ENCODE results near the gene ELOVL2.

Gene ELOVL2

GRCh38 chr6:10964684-10965083 lies 79.4 kb downstream of the ELOVL2 start:
- ATAC-seq (replicated peaks) (peak; percentile 75 to 81), DNase-seq (no peak)
- peaks cover 4 to 10% of the 10 kb centered on the region in 2 donors for H3K9me3 Mint-ChIP-seq
- H3K4me3 Mint-ChIP-seq = no peak overlapping the region
- peaks cover 2 to 4% of the 10 kb centered on the region in 2 donors for H3K4me1 Mint-ChIP-seq
- peaks cover 23 to 27% of the 10 kb centered on the region in 2 donors for H3K27me3 Mint-ChIP-seq
- no peak overlapping the region for H3K27ac Mint-ChIP-seq
- H3K36me3 Mint-ChIP-seq = no peaks in the 10 kb centered on the region

GRCh38 chr6:10963113-10963512 lies 81.0 kb downstream of the ELOVL2 start:
- DNase-seq (no peak), ATAC-seq (replicated peaks) (no peak)
- peaks cover 4 to 10% of the 10 kb centered on the region in 2 donors for H3K9me3 Mint-ChIP-seq
- no peak overlapping the region for H3K4me3 Mint-ChIP-seq
- peaks cover 27 to 28% of the 10 kb centered on the region in 2 donors for H3K27me3 Mint-ChIP-seq
- H3K4me1 Mint-ChIP-seq = peaks cover 2 to 4% of the 10 kb centered on the region in 2 donors
- H3K27ac Mint-ChIP-seq = no peak overlapping the region
- no peaks in the 10 kb centered on the region for H3K36me3 Mint-ChIP-seq

- Mint-ChIP-seq H3K4me3 (no peak overlapping the region), H3K9me3 (peaks cover 1 to 10% of the 10 kb centered on the region in 2 donors), H3K27me3 (peaks cover 27 to 28% of the 10 kb centered on the region in 2 donors), H3K36me3 (no peaks in the 10 kb centered on the region), H3K27ac (no peak overlapping the region), H3K4me1 (peaks cover 2 to 4% of the 10 kb centered on the region in 2 donors)
- DNase-seq (no peak), ATAC-seq (replicated peaks) (no peak)
These were observed 81.4 kb downstream of the ELOVL2 start for GRCh38 chr6:10962673-10963072.

GRCh38 chr6:10961837-10962236 lies 82.3 kb downstream of the ELOVL2 start:
- H3K4me3 Mint-ChIP-seq = no peak overlapping the region
- H3K4me1 Mint-ChIP-seq = peaks cover 2 to 4% of the 10 kb centered on the region in 2 donors
- DNase-seq (no peak), ATAC-seq (replicated peaks) (no peak)
- no peaks in the 10 kb centered on the region for H3K36me3 Mint-ChIP-seq
- peaks cover 0 to 10% of the 10 kb centered on the region in 2 donors for H3K9me3 Mint-ChIP-seq
- H3K27ac Mint-ChIP-seq = no peak overlapping the region
- peaks cover 27 to 28% of the 10 kb centered on the region in 2 donors for H3K27me3 Mint-ChIP-seq

GRCh38 chr6:10960171-10960570 lies 83.9 kb downstream of the ELOVL2 start:
- Mint-ChIP-seq H3K4me1 (peaks cover 2 to 4% of the 10 kb centered on the region in 2 donors), H3K36me3 (no peaks in the 10 kb centered on the region), H3K4me3 (no peak overlapping the region), H3K9me3 (peaks cover 0 to 5% of the 10 kb centered on the region in 2 donors), H3K27me3 (peaks cover 25% of the 10 kb centered on the region in 2 donors), H3K27ac (no peak overlapping the region)
- no peak for DNase-seq
- ATAC-seq (replicated peaks) = no peak

- Mint-ChIP-seq H3K4me3 (no peak overlapping the region), H3K4me1 (peaks cover 2 to 5% of the 10 kb centered on the region in 2 donors), H3K27me3 (peaks cover 29 to 30% of the 10 kb centered on the region in 2 donors), H3K9me3 (peaks cover 2 to 5% of the 10 kb centered on the region in 2 donors), H3K27ac (no peak overlapping the region), H3K36me3 (no peaks in the 10 kb centered on the region)
- ATAC-seq (replicated peaks) = no peak
- no peak for DNase-seq
These were observed 86.7 kb downstream of the ELOVL2 start for GRCh38 chr6:10957414-10957886.

- Mint-ChIP-seq H3K36me3 (no peaks in the 10 kb centered on the region), H3K4me3 (no peak overlapping the region), H3K4me1 (peaks cover 2 to 5% of the 10 kb centered on the region in 2 donors), H3K27me3 (peaks cover 33 to 34% of the 10 kb centered on the region in 2 donors), H3K27ac (no peak overlapping the region), H3K9me3 (peaks cover 2 to 5% of the 10 kb centered on the region in 2 donors)
- DNase-seq (no peak), ATAC-seq (replicated peaks) (no peak)
These were observed 87.3 kb downstream of the ELOVL2 start for GRCh38 chr6:10956776-10957175.

GRCh38 chr6:10954590-10955010 lies 89.5 kb downstream of the ELOVL2 start:
- Mint-ChIP-seq H3K27ac (no peak overlapping the region), H3K4me1 (peaks cover 2 to 5% of the 10 kb centered on the region in 2 donors), H3K9me3 (peaks cover 2 to 5% of the 10 kb centered on the region in 2 donors), H3K4me3 (no peak overlapping the region), H3K36me3 (no peaks in the 10 kb centered on the region), H3K27me3 (peaks cover 26 to 30% of the 10 kb centered on the region in 2 donors)
- DNase-seq (peak; percentile 53), ATAC-seq (replicated peaks) (peak; percentile 85 to 88)

GRCh38 chr6:10951675-10952282 lies 92.3 kb downstream of the ELOVL2 start:
- H3K27ac Mint-ChIP-seq = no peak overlapping the region
- peaks cover 2 to 5% of the 10 kb centered on the region in 2 donors for H3K4me1 Mint-ChIP-seq
- no peaks in the 10 kb centered on the region for H3K36me3 Mint-ChIP-seq
- peaks cover 2 to 5% of the 10 kb centered on the region in 2 donors for H3K9me3 Mint-ChIP-seq
- peaks cover 31 to 34% of the 10 kb centered on the region in 2 donors for H3K27me3 Mint-ChIP-seq
- no peak for DNase-seq
- no peak overlapping the region for H3K4me3 Mint-ChIP-seq
- peak in 1 of 2 donors; percentile 31 for ATAC-seq (replicated peaks)

GRCh38 chr6:10949579-10950490 lies 94.3 kb downstream of the ELOVL2 start:
- DNase-seq (no peak), ATAC-seq (replicated peaks) (no peak)
- H3K9me3 Mint-ChIP-seq = peaks cover 5 to 8% of the 10 kb centered on the region in 2 donors
- H3K27me3 Mint-ChIP-seq = peaks cover 31 to 34% of the 10 kb centered on the region in 2 donors
- peaks cover 2 to 5% of the 10 kb centered on the region in 2 donors for H3K4me1 Mint-ChIP-seq
- H3K4me3 Mint-ChIP-seq = no peak overlapping the region
- H3K27ac Mint-ChIP-seq = no peak overlapping the region
- no peaks in the 10 kb centered on the region for H3K36me3 Mint-ChIP-seq

GRCh38 chr6:10947966-10948365 lies 96.1 kb downstream of the ELOVL2 start:
- Mint-ChIP-seq H3K36me3 (no peaks in the 10 kb centered on the region), H3K27me3 (peaks cover 21 to 23% of the 10 kb centered on the region in 2 donors), H3K9me3 (peaks cover 3 to 4% of the 10 kb centered on the region in 2 donors), H3K4me3 (no peak overlapping the region), H3K4me1 (no peaks in the 10 kb centered on the region), H3K27ac (no peak overlapping the region)
- DNase-seq (no peak), ATAC-seq (replicated peaks) (no peak)

- no peak for ATAC-seq (replicated peaks)
- no peak for DNase-seq
- no peaks in the 10 kb centered on the region for H3K4me1 Mint-ChIP-seq
- peaks cover 3 to 4% of the 10 kb centered on the region in 2 donors for H3K9me3 Mint-ChIP-seq
- no peaks in the 10 kb centered on the region for H3K36me3 Mint-ChIP-seq
- H3K27me3 Mint-ChIP-seq = peaks cover 16 to 18% of the 10 kb centered on the region in 2 donors
- no peak overlapping the region for H3K4me3 Mint-ChIP-seq
- H3K27ac Mint-ChIP-seq = no peak overlapping the region
These were observed 98.3 kb downstream of the ELOVL2 start for GRCh38 chr6:10945845-10946244.

- Mint-ChIP-seq H3K4me3 (no peak overlapping the region), H3K9me3 (peaks cover 0 to 6% of the 10 kb centered on the region in 2 donors)
These were observed 104.3 kb downstream of the ELOVL2 start for GRCh38 chr6:10939840-10940239.

GRCh38 chr6:10933126-10933525 lies 111.0 kb downstream of the ELOVL2 start:
- Mint-ChIP-seq H3K9me3 (no peaks in the 10 kb centered on the region), H3K4me3 (no peak overlapping the region)

More at GRCh38 chr6:10939840-10940239, 104.3 kb downstream of the ELOVL2 start:
- DNase-seq = no peak
- Mint-ChIP-seq H3K36me3 (no peaks in the 10 kb centered on the region), H3K4me1 (no peaks in the 10 kb centered on the region), H3K27ac (no peak overlapping the region), H3K27me3 (peaks cover 7 to 17% of the 10 kb centered on the region in 2 donors)
- ATAC-seq (replicated peaks) = no peak

More at GRCh38 chr6:10933126-10933525, 111.0 kb downstream of the ELOVL2 start:
- H3K27me3 Mint-ChIP-seq = peaks cover 20 to 36% of the 10 kb centered on the region in 2 donors
- DNase-seq (no peak), ATAC-seq (replicated peaks) (no peak)
- no peaks in the 10 kb centered on the region for H3K36me3 Mint-ChIP-seq
- no peaks in the 10 kb centered on the region for H3K4me1 Mint-ChIP-seq
- no peak overlapping the region for H3K27ac Mint-ChIP-seq

All from stimulated activated naive B cell treated with anti-CD40 and anti-IgM and Interleukin-4, amounts not matched to agents 10 μg/mL and 1 μg/mL and 100 μg/mL, for 72 hours (primary cell).